Renal pelvis (tissue), 12 donors: Measurements from ENCODE around the gene GPRIN2. TPM values are rescaled to one million over a fixed set of nuclear protein-coding genes. Genes with fewer than 3 reads are reported as not detected.
"Not testable (repeated sequence)": the region's sequence is repeated elsewhere in the genome, so short reads cannot be mapped to it uniquely, and the experiment has no call there.

Experiments used
- DNase-seq: peaks from one replicate; pipeline ENCODE4 v3.0.0-alpha.2; 2013
- long read RNA-seq, 16 experiments: transcript quantifications; one replicate each; lab custom pipeline, GENCODE V29; 2026
- polyA plus RNA-seq, 3 donors: library from polyadenylated mRNA; unstranded; fragments of 120-200 nt; gene quantifications; one replicate each; pipeline ENCODE4 v1.2.1, GENCODE V29; 2013; ENCODE audit not compliant: insufficient read length in 3 of 3

The GPRIN2 gene
- polyA plus RNA-seq, result 1 to 10 TPM; 3.7 to 9.0 (median 7.8) TPM
- long read RNA-seq, donor 1, partial matches to known transcripts, result 0 of 1 reads
- long read RNA-seq, donor 1, other reads (novel, unspliced or antisense), result 0 of 1 reads
- long read RNA-seq, donor 2, partial matches to known transcripts, result 0 of 3 reads
- long read RNA-seq, donor 2, other reads (novel, unspliced or antisense), result 0 of 3 reads
- long read RNA-seq, donor 3, partial matches to known transcripts, result 0 of 1 reads
- long read RNA-seq, donor 3, other reads (novel, unspliced or antisense), result 0 of 1 reads
- long read RNA-seq, donor 4, partial matches to known transcripts, result 0 of 1 reads
- long read RNA-seq, donor 4, other reads (novel, unspliced or antisense), result 0 of 1 reads
- long read RNA-seq, donor 5, partial matches to known transcripts, result 0 of 1 reads
- long read RNA-seq, donor 5, other reads (novel, unspliced or antisense), result 0 of 1 reads
- long read RNA-seq, donor 6, result 0 reads
- long read RNA-seq, donor 7, partial matches to known transcripts, result 0 of 1 reads
- long read RNA-seq, donor 7, other reads (novel, unspliced or antisense), result 0 of 1 reads
- long read RNA-seq, donor 8, result 0 reads
- long read RNA-seq, donor 9, partial matches to known transcripts, result 0 of 6 reads
- long read RNA-seq, donor 9, other reads (novel, unspliced or antisense), result 0 of 6 reads
- long read RNA-seq, donor 10, partial matches to known transcripts, result 0 of 5 reads
- long read RNA-seq, donor 10, other reads (novel, unspliced or antisense), result 0 of 5 reads
- long read RNA-seq, donor 11, partial matches to known transcripts, result 0 of 1 reads
- long read RNA-seq, donor 11, other reads (novel, unspliced or antisense), result 0 of 1 reads
- long read RNA-seq, donor 12, partial matches to known transcripts, result 0 of 1 reads
- long read RNA-seq, donor 12, other reads (novel, unspliced or antisense), result 0 of 1 reads
- long read RNA-seq, donor 13, partial matches to known transcripts, result 0 of 1 reads
- long read RNA-seq, donor 13, other reads (novel, unspliced or antisense), result 0 of 1 reads
- long read RNA-seq, donor 14, result 0 reads
- long read RNA-seq, donor 15, partial matches to known transcripts, result 0 of 3 reads
- long read RNA-seq, donor 15, other reads (novel, unspliced or antisense), result 0 of 3 reads
- long read RNA-seq, donor 16, partial matches to known transcripts, result 0 of 1 reads
- long read RNA-seq, donor 16, other reads (novel, unspliced or antisense), result 0 of 1 reads

GRCh38 chr10:46556515-46557318, at the start of gene GPRIN2:
Gene GPRIN2 (minus strand): TSS chr10:46556658. CDS start chr10:46550736, 5,922 bp downstream.
- peak; percentile 57 for DNase-seq

- not testable (repeated sequence) for DNase-seq
Measured at GRCh38 chr10:46600516-46600915, 44.1 kb upstream of the GPRIN2 start.

GRCh38 chr10:46597616-46598246, 41.3 kb upstream of the GPRIN2 start:
- DNase-seq, result not testable (repeated sequence)

- DNase-seq, result not testable (repeated sequence)
Measured at GRCh38 chr10:46596570-46596969, 40.1 kb upstream of the GPRIN2 start.

GRCh38 chr10:46594453-46595063, 38.1 kb upstream of the GPRIN2 start:
- not testable (repeated sequence) for DNase-seq

- not testable (repeated sequence) for DNase-seq
Measured at GRCh38 chr10:46593307-46593706, 36.8 kb upstream of the GPRIN2 start.

GRCh38 chr10:46591053-46591452, 34.6 kb upstream of the GPRIN2 start:
- not testable (repeated sequence) for DNase-seq

- not testable (repeated sequence) for DNase-seq
Measured at GRCh38 chr10:46589589-46589988, 33.1 kb upstream of the GPRIN2 start.

- DNase-seq, result not testable (repeated sequence)
Measured at GRCh38 chr10:46588221-46588620, 31.8 kb upstream of the GPRIN2 start.

- not testable (repeated sequence) for DNase-seq
Measured at GRCh38 chr10:46587546-46587945, 31.1 kb upstream of the GPRIN2 start.

GRCh38 chr10:46585246-46585645, 28.8 kb upstream of the GPRIN2 start:
- not testable (repeated sequence) for DNase-seq

- DNase-seq, result not testable (repeated sequence)
Measured at GRCh38 chr10:46584196-46584595, 27.7 kb upstream of the GPRIN2 start.

GRCh38 chr10:46582568-46582967, 26.1 kb upstream of the GPRIN2 start:
- DNase-seq, result not testable (repeated sequence)

GRCh38 chr10:46581997-46582396, 25.5 kb upstream of the GPRIN2 start:
- DNase-seq, result not testable (repeated sequence)

- not testable (repeated sequence) for DNase-seq
Measured at GRCh38 chr10:46579378-46579777, 22.9 kb upstream of the GPRIN2 start.

- not testable (repeated sequence) for DNase-seq
Measured at GRCh38 chr10:46578474-46579178, 22.2 kb upstream of the GPRIN2 start, which contains the start of gene SYT15. Gene SYT15 (plus strand): TSS chr10:46579128. CDS start chr10:46579169, 41 bp downstream.

GRCh38 chr10:46577624-46578473, 21.4 kb upstream of the GPRIN2 start:
- DNase-seq, result not testable (repeated sequence)

- DNase-seq, result not testable (repeated sequence)
Measured at GRCh38 chr10:46573884-46574283, 17.4 kb upstream of the GPRIN2 start.
